ENCODE data around the gene ETFBKMT. TPM values are rescaled to one million over a fixed set of nuclear protein-coding genes. Genes with fewer than 3 reads are reported as not detected.
"Not testable (repeated sequence)": the region's sequence is repeated elsewhere in the genome, so short reads cannot be mapped to it uniquely, and the experiment has no call there.

ETFBKMT gene
- total RNA-seq, 1 donor from 2014 or later, result 0.73 TPM

DNA sequence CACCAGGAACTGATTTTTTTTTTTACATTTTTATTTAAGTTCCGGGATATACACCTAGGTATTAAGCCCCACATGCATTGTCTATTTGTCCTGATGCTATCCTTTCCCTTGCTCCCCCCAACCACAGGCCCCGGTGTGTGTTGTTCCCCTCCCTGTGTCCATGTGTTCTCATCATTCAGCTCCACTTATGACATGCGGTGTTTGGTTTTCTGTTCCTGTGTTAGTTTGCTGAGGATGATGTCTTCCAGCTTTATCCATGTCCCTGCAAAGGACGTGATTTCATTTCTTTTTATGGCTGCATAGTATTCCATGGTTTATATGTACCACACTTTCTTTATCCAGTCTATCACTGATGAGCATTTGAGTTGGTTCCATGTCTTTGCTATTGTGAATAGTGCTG lies 57.5 kb downstream of the ETFBKMT start:
- intact Hi-C loops (cut with micrococcal nuclease), result not testable (repeated sequence)

DNA sequence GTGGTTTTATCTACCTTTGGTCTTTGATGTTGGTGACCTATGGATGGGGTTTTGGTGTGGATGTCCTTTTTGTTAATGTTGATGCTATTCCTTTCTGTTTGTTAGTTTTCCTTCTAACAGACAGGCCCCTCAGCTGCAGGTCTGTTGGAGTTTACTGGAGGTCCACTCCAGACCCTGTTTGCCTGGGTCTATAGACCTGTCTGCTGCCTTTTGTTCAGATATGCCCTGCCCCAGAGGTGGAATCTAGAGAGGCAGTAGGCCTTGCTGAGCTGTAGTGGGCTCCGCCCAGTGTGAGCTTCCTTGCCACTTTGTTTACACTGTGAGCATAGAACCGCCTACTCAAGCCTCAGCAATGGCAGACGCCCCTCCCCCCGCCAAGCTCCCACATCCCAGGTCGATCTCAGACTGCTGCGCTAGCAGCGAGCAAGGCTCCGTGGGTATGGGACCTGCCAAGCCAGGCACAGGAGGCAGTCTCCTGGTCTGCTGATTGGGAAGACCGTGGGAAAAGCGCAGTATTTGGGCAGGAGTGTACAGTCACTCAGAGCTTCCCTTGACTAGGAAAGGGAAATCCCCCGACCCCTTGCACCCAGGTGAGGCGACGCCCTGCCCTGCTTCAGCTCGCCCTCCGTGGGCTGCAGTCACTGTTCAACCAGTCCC lies 59.2 kb downstream of the ETFBKMT start:
- intact Hi-C loops (cut with micrococcal nuclease), result not testable (repeated sequence)

DNA sequence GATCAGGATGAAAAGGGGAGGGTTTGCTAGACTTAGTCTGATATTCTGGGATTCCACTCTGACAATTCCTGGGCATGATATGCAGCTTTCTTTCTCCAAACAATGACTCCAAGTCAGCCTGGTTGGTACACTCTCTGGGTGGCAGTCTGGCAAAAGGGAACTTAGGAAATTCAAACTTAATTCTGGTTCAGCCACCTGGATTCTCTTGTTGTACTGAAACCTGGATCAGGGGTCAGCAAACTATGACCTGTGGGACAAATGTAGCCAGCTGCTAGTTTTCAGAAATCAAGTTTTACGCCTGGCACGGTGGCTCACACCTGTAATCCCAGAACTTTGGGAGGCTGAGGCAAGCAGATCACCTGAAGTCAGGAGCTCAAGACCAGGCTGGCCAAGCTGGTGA lies 63.1 kb downstream of the ETFBKMT start:
- intact Hi-C loops (cut with micrococcal nuclease), result no loop called here

Other genes with a start within 250 kb of the ETFBKMT start
- 0.52 and 0.55 TPM in 2 replicates for gene DENND5B, start 68.6 kb upstream of the ETFBKMT start, total RNA-seq
- gene AMN1, start 69.3 kb downstream of the ETFBKMT start, total RNA-seq, result 3.2 and 3.4 TPM in 2 replicates